HG02885 (cell line): ENCODE data around the gene SOCS2.

Source experiments
- ATAC-seq: cut with Tn5 transposase; IDR thresholded peaks from one replicate; pipeline ENCODE4 v1.9.1; 2021; ENCODE audit warnings: mild to moderate bottlenecking; ENCODE audit not compliant: unreplicated experiment, poor library complexity

SOCS2 gene

GRCh38 chr12:93591137-93591868 is 18.8 kb downstream of the SOCS2 start:
- ATAC-seq, result peak; percentile 89

DNA sequence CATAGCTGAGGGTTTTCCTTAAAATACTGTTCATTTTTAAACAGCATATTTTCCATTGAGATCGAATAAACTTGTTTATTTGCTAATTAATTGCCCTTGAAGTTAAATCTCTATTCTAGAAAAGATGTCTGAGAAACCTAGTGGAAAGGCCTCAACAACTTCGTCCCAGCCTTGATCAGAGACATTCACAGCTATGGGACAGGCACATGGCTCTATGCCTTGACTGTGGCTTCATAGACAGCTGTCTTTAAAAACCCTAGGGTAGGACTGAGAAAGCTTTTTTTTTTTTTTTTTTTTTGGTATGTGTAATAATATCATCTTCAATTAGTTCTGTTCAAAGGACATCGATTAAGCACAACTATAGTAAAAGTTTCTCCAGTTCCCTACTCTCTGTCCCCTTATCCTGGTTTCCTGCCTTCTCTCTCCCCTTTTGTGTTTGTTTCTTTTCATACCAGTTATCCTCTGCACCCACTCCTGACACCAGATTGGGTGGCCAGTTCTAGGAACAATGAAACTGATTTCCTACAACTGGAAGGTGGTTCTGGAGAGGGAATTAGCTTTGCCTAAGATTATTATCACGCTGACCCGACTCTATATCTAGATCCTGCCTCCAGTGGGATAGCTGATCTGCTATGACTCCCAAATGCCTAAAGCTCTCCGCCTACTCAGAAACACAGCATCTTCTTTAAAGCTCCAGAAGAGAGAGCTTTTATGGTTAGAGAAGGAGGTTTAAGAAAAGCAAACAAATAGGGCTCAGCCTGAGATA is 20.3 kb downstream of the SOCS2 start:
- no peak for ATAC-seq

DNA sequence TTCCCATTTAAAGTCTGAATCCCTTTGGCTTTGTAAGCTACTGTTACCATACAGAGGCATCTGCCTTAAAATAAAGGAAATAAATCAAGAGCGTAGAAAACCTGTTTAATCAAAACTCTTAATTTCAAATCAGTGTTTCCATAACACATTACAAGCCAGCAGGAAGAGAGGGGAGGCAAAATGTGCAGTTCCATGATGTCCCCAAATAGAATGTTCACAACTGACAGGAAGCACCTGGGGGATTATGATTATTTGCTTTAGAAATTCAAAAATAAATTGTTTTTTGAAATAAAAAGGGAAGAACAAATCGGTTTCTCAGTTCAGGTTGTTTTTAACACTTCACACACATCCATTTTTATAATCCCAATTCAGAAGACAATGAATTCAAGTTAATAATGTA is 21.4 kb downstream of the SOCS2 start:
- ATAC-seq, result no peak

DNA sequence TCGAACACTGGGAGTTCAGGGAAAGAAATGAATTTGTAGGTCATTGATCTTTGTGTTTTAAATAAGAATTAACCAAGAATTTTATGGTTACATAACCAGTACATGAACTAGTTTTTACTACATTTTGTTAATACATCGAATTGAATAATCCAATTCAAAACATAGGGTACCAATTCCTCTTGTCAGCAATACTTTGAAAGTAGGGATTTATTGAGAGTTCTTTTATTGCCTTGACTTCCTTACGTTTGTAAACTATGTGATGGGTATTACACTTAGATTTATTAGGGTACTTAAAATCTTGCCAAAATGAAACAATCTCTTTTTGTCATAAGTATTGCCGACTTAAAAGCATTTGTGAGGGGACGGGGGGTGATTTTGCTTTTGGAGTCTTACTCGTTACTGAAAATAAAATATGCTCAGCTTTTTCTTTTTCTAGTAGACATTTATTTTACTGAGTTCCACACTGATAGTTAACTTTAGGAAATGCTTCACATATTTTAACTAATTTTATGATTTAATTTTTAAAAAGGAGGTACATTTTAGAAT is 22.4 kb downstream of the SOCS2 start:
- ATAC-seq, result no peak

DNA sequence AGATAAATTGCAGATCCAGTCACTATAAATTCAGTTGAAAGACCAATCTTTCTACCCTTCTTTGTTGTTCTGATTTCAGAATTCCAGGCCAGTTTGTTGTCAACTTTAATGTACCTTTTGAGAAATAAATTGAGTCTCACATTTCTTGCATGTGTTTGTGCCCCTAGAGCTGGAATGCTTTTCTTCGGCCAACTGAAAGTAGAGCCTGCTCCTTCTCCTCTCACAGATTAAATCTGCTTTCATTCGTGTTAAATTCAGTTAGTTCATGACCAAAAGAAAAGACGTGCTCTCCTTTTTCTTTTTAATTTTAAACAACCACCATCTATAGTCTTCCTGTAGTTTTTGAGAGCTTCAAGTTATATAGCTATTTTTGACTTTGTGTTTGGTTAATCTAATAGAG is 22.9 kb downstream of the SOCS2 start:
- no peak for ATAC-seq

GRCh38 chr12:93597608-93598007 is 25.1 kb downstream of the SOCS2 start:
- no peak for ATAC-seq

DNA sequence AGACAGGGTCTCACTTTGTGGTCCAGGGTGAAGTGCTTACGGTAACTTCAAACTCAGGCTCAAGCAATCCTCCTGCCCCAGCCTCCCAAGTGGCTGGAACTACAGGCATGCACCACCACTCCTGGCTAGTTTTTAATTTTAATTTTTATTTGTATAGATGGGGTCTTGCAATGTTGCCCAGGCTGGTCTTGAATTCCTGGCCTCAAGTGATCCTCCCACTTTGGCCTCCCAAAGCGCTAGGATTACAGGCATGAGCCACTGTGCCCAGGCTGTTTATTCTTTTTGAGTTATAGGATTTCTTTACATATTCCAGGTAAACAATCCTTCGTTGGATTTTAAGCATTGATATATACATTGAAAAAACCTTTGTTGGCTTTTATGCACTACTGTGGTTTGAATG is 26.7 kb downstream of the SOCS2 start:
- ATAC-seq, result no peak

DNA sequence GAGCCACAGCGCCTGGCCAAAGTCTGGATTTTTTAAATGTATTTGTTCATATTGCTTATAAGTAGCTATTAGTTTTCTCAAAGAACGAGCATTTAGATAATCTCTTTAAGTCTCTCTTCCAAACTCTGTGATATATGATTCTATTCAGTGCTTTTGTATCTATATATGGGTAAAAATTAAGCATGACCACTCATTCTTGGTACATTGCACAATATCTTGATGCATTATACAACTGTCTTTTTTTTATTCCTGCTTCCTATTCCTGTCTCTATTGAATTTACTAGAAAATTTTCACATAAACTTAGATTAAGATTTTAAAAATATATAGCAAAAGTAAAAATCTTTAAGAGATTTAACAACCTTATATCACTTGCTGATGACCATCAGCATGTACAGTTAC is 29.1 kb downstream of the SOCS2 start:
- ATAC-seq, result no peak

- ATAC-seq, result no peak
Observed at GRCh38 chr12:93602897-93603668, 30.6 kb downstream of the SOCS2 start.

- ATAC-seq, result no peak
Observed at GRCh38 chr12:93603762-93604161, 31.3 kb downstream of the SOCS2 start.

GRCh38 chr12:93608313-93608712 is 35.8 kb downstream of the SOCS2 start:
- no peak for ATAC-seq

- ATAC-seq, result no peak
Observed at GRCh38 chr12:93609281-93610192, 37.1 kb downstream of the SOCS2 start.

DNA sequence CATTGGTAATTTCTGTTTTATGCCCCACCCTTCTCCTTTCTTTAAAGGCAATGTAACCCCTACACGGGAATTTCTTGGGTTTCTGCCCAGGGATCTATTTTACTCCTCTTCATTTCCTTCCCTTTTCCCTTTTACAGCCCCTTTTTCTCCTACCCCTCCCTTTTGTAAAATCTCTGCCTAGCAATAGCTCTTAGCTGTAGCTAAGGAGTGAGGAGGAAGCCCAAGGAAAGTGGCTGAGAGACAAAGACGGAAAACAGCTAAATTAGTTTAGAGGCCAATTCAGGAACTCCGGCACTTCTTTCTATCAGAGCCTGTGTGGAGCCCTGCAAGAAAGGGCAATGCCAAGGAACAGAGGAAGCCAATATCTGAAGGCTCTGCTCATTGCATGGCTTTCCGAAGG is 40.3 kb downstream of the SOCS2 start:
- ATAC-seq, result no peak

DNA sequence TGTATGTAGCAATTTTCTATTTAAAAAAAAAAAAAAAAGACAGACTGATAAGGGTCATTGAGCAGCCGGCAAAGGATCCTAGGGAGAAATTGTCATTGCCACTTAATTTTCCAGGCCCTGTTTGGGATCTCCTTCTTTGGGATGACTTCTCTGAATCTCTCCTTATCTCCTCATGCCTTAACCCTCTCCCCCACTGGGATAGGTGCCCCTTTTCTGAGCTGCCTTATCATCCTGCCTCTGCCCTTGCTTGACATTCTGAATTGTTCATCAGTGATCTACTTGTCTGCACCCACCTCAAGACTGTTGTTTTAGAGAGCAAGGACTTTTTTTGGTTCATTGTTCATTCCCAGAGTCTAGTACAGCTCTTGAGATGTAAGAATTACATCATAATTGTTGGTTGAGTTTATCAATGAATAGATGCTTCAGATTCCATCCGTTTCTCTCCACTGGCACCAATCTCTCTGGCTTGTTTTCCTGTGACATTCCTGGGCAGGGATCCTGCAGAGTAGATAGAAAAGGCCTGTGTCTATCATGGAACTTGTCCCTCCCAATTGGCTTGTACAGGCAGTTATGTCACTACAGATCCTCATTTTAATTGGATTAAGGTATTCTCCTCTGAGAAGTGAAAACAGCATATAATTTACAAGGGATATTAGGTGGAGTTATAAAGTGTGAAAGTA is 42.6 kb downstream of the SOCS2 start:
- ATAC-seq, result no peak

GRCh38 chr12:93616584-93617101 is 44.2 kb downstream of the SOCS2 start:
- ATAC-seq, result no peak

DNA sequence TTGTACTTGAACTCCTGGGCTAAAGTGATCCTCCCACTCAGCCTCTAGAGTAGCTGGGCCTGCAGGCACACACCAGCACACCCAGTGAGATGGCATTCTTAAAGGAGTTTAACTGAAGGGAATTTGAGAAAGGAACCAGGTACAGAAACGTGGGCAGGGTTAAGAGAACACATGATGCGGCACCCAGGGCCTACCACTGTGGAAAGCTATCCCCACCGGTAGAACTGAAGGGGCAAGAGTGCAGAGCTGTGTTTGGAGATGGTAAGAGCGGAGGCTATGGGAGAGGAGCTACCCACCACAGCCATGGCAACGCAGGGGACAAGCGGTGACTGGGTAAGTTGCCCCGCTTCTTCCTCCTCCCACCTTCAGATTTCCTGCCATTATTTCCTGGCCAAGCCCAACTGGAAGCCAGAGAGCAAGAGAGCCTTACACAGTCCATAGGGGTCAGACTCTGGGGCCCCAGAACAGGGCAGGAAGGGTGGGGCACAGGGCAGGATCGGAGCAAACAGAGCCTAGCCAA is 46.5 kb downstream of the SOCS2 start:
- no peak for ATAC-seq

- no peak for ATAC-seq
Observed at GRCh38 chr12:93621986-93622385, 49.5 kb downstream of the SOCS2 start.

DNA sequence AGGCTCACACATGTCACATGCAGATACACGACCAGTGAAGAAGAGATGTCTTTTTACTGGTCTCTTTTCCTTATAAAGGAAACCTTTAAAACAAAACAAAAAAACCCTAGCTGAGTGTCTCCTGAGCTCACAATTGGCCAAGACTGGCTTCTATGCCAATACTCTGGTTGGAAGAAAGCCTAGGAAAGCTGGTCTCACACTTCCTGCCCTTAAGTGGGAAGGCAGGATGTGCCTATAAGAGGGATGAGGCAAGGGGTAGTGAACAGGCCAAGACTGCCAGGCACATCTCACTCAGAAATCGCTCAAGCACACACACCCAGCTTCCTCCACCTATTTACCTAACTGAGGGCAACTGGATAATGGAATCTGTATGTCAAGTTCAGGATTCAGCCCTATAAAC is 50.0 kb downstream of the SOCS2 start:
- no peak for ATAC-seq
